Measurements from ENCODE around the gene FUBP3.
A peak's percentile ranks its signal among the peaks of the same experiment; 100 is the strongest.

DNA sequence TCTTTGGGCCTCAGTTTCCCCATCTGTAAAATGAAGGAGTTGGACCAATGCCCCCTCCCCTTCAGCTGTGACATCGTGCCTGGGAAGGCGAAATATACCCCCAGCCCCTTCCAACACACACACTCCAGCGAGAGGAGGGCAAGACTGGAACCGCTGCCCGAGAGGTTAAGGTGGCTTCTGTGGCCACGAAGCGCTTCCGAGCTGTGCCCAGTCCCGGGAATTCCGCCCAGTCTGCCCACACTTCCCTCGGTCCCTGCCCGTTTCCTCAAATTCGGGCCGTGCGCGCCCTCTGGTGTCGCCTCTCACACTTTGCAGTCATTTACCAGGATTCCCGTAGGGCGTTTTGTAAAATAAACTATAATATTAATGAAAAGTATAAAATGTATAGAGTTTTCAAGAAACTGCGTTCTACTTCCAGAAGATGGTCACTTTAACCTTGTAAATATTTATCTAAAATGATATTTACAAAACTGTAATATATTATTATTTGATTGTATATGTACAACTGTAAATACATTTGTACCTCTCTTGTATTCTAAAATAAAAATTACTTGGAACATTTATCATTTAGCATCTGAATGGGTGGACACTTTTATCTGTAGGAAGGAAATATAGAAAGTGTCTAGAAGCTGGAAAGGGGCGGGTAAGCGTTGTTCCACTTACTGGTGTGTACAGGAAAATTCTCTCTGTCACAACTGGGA is 103.2 kb downstream of the FUBP3 start:
- TF ChIP-seq, protein P1, sequence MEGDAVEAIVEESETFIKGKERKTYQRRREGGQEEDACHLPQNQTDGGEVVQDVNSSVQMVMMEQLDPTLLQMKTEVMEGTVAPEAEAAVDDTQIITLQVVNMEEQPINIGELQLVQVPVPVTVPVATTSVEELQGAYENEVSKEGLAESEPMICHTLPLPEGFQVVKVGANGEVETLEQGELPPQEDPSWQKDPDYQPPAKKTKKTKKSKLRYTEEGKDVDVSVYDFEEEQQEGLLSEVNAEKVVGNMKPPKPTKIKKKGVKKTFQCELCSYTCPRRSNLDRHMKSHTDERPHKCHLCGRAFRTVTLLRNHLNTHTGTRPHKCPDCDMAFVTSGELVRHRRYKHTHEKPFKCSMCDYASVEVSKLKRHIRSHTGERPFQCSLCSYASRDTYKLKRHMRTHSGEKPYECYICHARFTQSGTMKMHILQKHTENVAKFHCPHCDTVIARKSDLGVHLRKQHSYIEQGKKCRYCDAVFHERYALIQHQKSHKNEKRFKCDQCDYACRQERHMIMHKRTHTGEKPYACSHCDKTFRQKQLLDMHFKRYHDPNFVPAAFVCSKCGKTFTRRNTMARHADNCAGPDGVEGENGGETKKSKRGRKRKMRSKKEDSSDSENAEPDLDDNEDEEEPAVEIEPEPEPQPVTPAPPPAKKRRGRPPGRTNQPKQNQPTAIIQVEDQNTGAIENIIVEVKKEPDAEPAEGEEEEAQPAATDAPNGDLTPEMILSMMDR (conservative IDR thresholded peaks at IDR 0.05; ENCODE audit: low read depth in 2 of 2), result peak; percentile 80 to 92
- TF ChIP-seq, protein P2, sequence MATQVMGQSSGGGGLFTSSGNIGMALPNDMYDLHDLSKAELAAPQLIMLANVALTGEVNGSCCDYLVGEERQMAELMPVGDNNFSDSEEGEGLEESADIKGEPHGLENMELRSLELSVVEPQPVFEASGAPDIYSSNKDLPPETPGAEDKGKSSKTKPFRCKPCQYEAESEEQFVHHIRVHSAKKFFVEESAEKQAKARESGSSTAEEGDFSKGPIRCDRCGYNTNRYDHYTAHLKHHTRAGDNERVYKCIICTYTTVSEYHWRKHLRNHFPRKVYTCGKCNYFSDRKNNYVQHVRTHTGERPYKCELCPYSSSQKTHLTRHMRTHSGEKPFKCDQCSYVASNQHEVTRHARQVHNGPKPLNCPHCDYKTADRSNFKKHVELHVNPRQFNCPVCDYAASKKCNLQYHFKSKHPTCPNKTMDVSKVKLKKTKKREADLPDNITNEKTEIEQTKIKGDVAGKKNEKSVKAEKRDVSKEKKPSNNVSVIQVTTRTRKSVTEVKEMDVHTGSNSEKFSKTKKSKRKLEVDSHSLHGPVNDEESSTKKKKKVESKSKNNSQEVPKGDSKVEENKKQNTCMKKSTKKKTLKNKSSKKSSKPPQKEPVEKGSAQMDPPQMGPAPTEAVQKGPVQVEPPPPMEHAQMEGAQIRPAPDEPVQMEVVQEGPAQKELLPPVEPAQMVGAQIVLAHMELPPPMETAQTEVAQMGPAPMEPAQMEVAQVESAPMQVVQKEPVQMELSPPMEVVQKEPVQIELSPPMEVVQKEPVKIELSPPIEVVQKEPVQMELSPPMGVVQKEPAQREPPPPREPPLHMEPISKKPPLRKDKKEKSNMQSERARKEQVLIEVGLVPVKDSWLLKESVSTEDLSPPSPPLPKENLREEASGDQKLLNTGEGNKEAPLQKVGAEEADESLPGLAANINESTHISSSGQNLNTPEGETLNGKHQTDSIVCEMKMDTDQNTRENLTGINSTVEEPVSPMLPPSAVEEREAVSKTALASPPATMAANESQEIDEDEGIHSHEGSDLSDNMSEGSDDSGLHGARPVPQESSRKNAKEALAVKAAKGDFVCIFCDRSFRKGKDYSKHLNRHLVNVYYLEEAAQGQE (IDR thresholded peaks at IDR 0.05; ENCODE audit: unreplicated experiment), result no peak
- TF ChIP-seq CREB1 (CRISPR knock-in tag; IDR thresholded peaks at IDR 0.05; ENCODE audit: low read depth) (no peak), POLR2AphosphoS5 (IDR thresholded peaks at IDR 0.05; ENCODE audit: low read depth) (no peak), NANOG (IDR thresholded peaks at IDR 0.05; ENCODE audit: borderline replicate concordance) (no peak), EZH2 (IDR thresholded peaks at IDR 0.05; ENCODE audit: low read depth, unreplicated experiment) (peak; percentile 13), EZH2phosphoT487 (IDR thresholded peaks at IDR 0.05; ENCODE audit: unreplicated experiment) (no peak), JUNB (IDR thresholded peaks at IDR 0.05; ENCODE audit: unreplicated experiment) (no peak), ZNF114 (CRISPR knock-in tag; IDR thresholded peaks at IDR 0.05) (no peak)
- TF ChIP-seq, protein P3, sequence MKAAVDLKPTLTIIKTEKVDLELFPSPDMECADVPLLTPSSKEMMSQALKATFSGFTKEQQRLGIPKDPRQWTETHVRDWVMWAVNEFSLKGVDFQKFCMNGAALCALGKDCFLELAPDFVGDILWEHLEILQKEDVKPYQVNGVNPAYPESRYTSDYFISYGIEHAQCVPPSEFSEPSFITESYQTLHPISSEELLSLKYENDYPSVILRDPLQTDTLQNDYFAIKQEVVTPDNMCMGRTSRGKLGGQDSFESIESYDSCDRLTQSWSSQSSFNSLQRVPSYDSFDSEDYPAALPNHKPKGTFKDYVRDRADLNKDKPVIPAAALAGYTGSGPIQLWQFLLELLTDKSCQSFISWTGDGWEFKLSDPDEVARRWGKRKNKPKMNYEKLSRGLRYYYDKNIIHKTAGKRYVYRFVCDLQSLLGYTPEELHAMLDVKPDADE (IDR thresholded peaks at IDR 0.05), result no peak
